Measurements from ENCODE around the gene HEATR3. TPM values are rescaled to one million over a fixed set of nuclear protein-coding genes. Genes with fewer than 3 reads are reported as not detected.
"Not testable (repeated sequence)": the region's sequence is repeated elsewhere in the genome, so short reads cannot be mapped to it uniquely, and the experiment has no call there.

Gene HEATR3
- total and polyA plus RNA-seq, 2 of the 8 experiments (the other 6 are each of a cell fraction or from before 2014, with no cell fraction given): 13.0 to 29.2 TPM

GRCh38 chr16:50132571-50132970, 66.8 kb downstream of the HEATR3 start:
- H2AK5ac ChIP-seq (ENCODE audit: low read depth, low read length); H3K4me1 ChIP-seq (replicated peaks in 1 of 4; ENCODE audit: control insufficient read depth in 3 of 4, insufficient read depth in 4 of 4, low read length in 3 of 4); H2AFZ ChIP-seq (ENCODE audit: low read length); H3K23me2 ChIP-seq (ENCODE audit: low read depth, low read length); H3K79me1 ChIP-seq (ENCODE audit: low read depth, low read length); H2BK15ac ChIP-seq (ENCODE audit: low read length); H3K79me2 ChIP-seq (ENCODE audit: control insufficient read depth in 1 of 2, insufficient read depth in 2 of 2, low read length in 2 of 2); H2BK20ac ChIP-seq (ENCODE audit: low read length); H3K4me2 ChIP-seq (ENCODE audit: insufficient read depth in 1 of 2, low read depth in 2 of 2, low read length in 2 of 2); H2BK5ac ChIP-seq (ENCODE audit: low read depth, low read length); H4K20me1 ChIP-seq (replicated peaks in 1 of 2; ENCODE audit: control insufficient read depth in 1 of 2, insufficient read depth in 2 of 2, low read length in 2 of 2); H4K5ac ChIP-seq (ENCODE audit: insufficient read length, low read depth, low read length); H3K4me3 ChIP-seq (ENCODE audit: extremely low read depth in 1 of 4, insufficient read depth in 2 of 4, low read depth in 3 of 4, low read length in 4 of 4); H3K9me3 ChIP-seq (ENCODE audit: insufficient read depth in 2 of 2, low read depth in 1 of 2, low read length in 1 of 2); FAIRE-seq; H2BK12ac ChIP-seq (ENCODE audit: low read depth, low read length); H4K91ac ChIP-seq (replicated peaks; ENCODE audit: insufficient read length, low read length); H3K36me3 ChIP-seq (ENCODE audit: control insufficient read depth in 2 of 4, insufficient read depth in 4 of 4, low read length in 3 of 4); H3K56ac ChIP-seq (replicated peaks; ENCODE audit: insufficient read length, low read depth, low read length); H3K18ac ChIP-seq (ENCODE audit: extremely low read depth, low read length); H3K27me3 ChIP-seq (replicated peaks in 1 of 4; ENCODE audit: control insufficient read depth in 3 of 4, extremely low read depth in 1 of 4, insufficient read depth in 3 of 4, low read length in 3 of 4); H2BK120ac ChIP-seq (replicated peaks; ENCODE audit: low read depth, low read length); H3K9ac ChIP-seq (replicated peaks in 1 of 4; ENCODE audit: extremely low read depth in 1 of 4, low read depth in 3 of 4, low read length in 3 of 4); DNase-seq (ENCODE audit: low read depth in 1 of 2, low spot score in 2 of 2); H4K8ac ChIP-seq (ENCODE audit: extremely low read depth, insufficient read depth, low read length); H3K23ac ChIP-seq (ENCODE audit: insufficient read length); H3K27ac ChIP-seq (ENCODE audit: low read depth, low read length); H3K4ac ChIP-seq (replicated peaks; ENCODE audit: insufficient read length, low read depth, low read length); H3K14ac ChIP-seq (ENCODE audit: insufficient read length): not testable (repeated sequence)
- WGBS, 2 experiments (ENCODE audit: extremely low coverage in 1 of 2, insufficient coverage in 1 of 2, insufficient read length in 1 of 2, insufficient replicate concordance in 2 of 2, low coverage in 1 of 2, low lambda C conversion rate in 2 of 2, missing lambda C conversion rate in 1 of 2): 91% methylated on average over 7 of the region's 7 CpGs; no CpG with 5 or more reads in 1 of the 2 experiments
- ChIA-PET POLR2A (ENCODE audit: partially characterized antibody) (interaction anchor here (0.6 kb wide), 1 partner anchor 47 kb away, joined by 3 read pairs; no protein-coding TSS in a partner anchor), CTCF (ENCODE audit: partially characterized antibody) (interaction anchor here (0.7 to 1.5 kb wide), 2 partner anchors 79 to 999 kb away, joined by 3 to 4 read pairs; no protein-coding TSS in a partner anchor)
